ENCODE data around the gene GRIK4.

GRIK4 gene

GRCh38 chr11:120547316-120547715, 35.8 kb downstream of the GRIK4 start:
- H3K9me3 ChIP-seq (ENCODE audit: insufficient read depth, low read depth, low read length) = no peaks in the 10 kb centered on the region
- no peaks in the 10 kb centered on the region for H4K20me1 ChIP-seq (ENCODE audit: insufficient read depth, low read length, poor library complexity, severe bottlenecking)
- H3K79me2 ChIP-seq (ENCODE audit: insufficient read depth, low read length) = no peaks in the 10 kb centered on the region
- H2AFZ ChIP-seq (ENCODE audit: low read length) = no peak overlapping the region
- H3K4me3 ChIP-seq (ENCODE audit: low read length, poor library complexity, severe bottlenecking) = no peak overlapping the region
- H3K27me3 ChIP-seq (ENCODE audit: insufficient read depth, low read length, poor library complexity, severe bottlenecking) = no peaks in the 10 kb centered on the region
- H3K4me2 ChIP-seq (ENCODE audit: low read depth, low read length, poor library complexity, severe bottlenecking) = no peak overlapping the region
- no peak overlapping the region for H3K9ac ChIP-seq (ENCODE audit: low read depth, low read length, poor library complexity, severe bottlenecking)
- H3K9me2 ChIP-seq (replicated peaks; ENCODE audit: low read depth, low read length) = no peaks in the 10 kb centered on the region
- TF ChIP-seq EZH2phosphoT487 (IDR thresholded peaks at IDR 0.05; ENCODE audit: borderline replicate concordance) (no peak), CTCF (conservative IDR thresholded peaks at IDR 0.05; ENCODE audit: low read length) (no peak)
- H3F3A ChIP-seq (ENCODE audit: low read depth) = no peaks in the 10 kb centered on the region
- H3K4me1 ChIP-seq (ENCODE audit: insufficient read depth, low read length, poor library complexity, severe bottlenecking) = peaks cover 4% of the 10 kb centered on the region
- H3K36me3 ChIP-seq (ENCODE audit: insufficient read depth, low read length) = no peaks in the 10 kb centered on the region

GRCh38 chr11:120547811-120548681, 36.5 kb downstream of the GRIK4 start:
- no peak for TF ChIP-seq CTCF (conservative IDR thresholded peaks at IDR 0.05; ENCODE audit: low read length)
- no peak for TF ChIP-seq EZH2phosphoT487 (IDR thresholded peaks at IDR 0.05; ENCODE audit: borderline replicate concordance)
- Histone ChIP-seq H3K4me2 (ENCODE audit: low read depth, low read length, poor library complexity, severe bottlenecking) (no peak overlapping the region), H3K4me1 (ENCODE audit: insufficient read depth, low read length, poor library complexity, severe bottlenecking) (peaks cover 6% of the 10 kb centered on the region), H2AFZ (ENCODE audit: low read length) (no peak overlapping the region), H3K36me3 (ENCODE audit: insufficient read depth, low read length) (no peaks in the 10 kb centered on the region), H3K27me3 (ENCODE audit: insufficient read depth, low read length, poor library complexity, severe bottlenecking) (no peaks in the 10 kb centered on the region), H3F3A (ENCODE audit: low read depth) (no peaks in the 10 kb centered on the region), H3K9ac (ENCODE audit: low read depth, low read length, poor library complexity, severe bottlenecking) (no peak overlapping the region), H4K20me1 (ENCODE audit: insufficient read depth, low read length, poor library complexity, severe bottlenecking) (no peaks in the 10 kb centered on the region), H3K9me3 (ENCODE audit: insufficient read depth, low read depth, low read length) (no peaks in the 10 kb centered on the region), H3K79me2 (ENCODE audit: insufficient read depth, low read length) (no peaks in the 10 kb centered on the region), H3K4me3 (ENCODE audit: low read length, poor library complexity, severe bottlenecking) (no peak overlapping the region), H3K9me2 (replicated peaks; ENCODE audit: low read depth, low read length) (no peaks in the 10 kb centered on the region)

GRCh38 chr11:120548682-120549209, 37.2 kb downstream of the GRIK4 start:
- H3K27me3 ChIP-seq (ENCODE audit: insufficient read depth, low read length, poor library complexity, severe bottlenecking) = no peaks in the 10 kb centered on the region
- no peaks in the 10 kb centered on the region for H3F3A ChIP-seq (ENCODE audit: low read depth)
- no peak overlapping the region for H2AFZ ChIP-seq (ENCODE audit: low read length)
- H4K20me1 ChIP-seq (ENCODE audit: insufficient read depth, low read length, poor library complexity, severe bottlenecking) = no peaks in the 10 kb centered on the region
- H3K36me3 ChIP-seq (ENCODE audit: insufficient read depth, low read length) = no peaks in the 10 kb centered on the region
- no peak overlapping the region for H3K4me3 ChIP-seq (ENCODE audit: low read length, poor library complexity, severe bottlenecking)
- no peaks in the 10 kb centered on the region for H3K9me3 ChIP-seq (ENCODE audit: insufficient read depth, low read depth, low read length)
- H3K79me2 ChIP-seq (ENCODE audit: insufficient read depth, low read length) = no peaks in the 10 kb centered on the region
- no peak overlapping the region for H3K9ac ChIP-seq (ENCODE audit: low read depth, low read length, poor library complexity, severe bottlenecking)
- TF ChIP-seq EZH2phosphoT487 (IDR thresholded peaks at IDR 0.05; ENCODE audit: borderline replicate concordance) = no peak
- no peak for TF ChIP-seq CTCF (conservative IDR thresholded peaks at IDR 0.05; ENCODE audit: low read length)
- H3K4me1 ChIP-seq (ENCODE audit: insufficient read depth, low read length, poor library complexity, severe bottlenecking) = peaks cover 6% of the 10 kb centered on the region
- no peak overlapping the region for H3K4me2 ChIP-seq (ENCODE audit: low read depth, low read length, poor library complexity, severe bottlenecking)
- no peaks in the 10 kb centered on the region for H3K9me2 ChIP-seq (replicated peaks; ENCODE audit: low read depth, low read length)
